Erythroblast (primary cell): ENCODE results near the gene NCKAP1.

ENCODE experiments used
- DNase-seq, 2 experiments: peaks; one replicate each; lab custom pipeline; 2025; lab: John Stamatoyannopoulos, UW
- GATA1 ChIP-seq: IDR thresholded peaks from 2 replicates; pipeline ENCODE4 v1.6.1; 2011; ENCODE audit warnings: low read depth, mild to moderate bottlenecking, control low read depth, low read length, moderate library complexity
- POLR2A ChIP-seq: IDR thresholded peaks from 2 replicates; pipeline ENCODE4 v1.6.1; 2011; ENCODE audit warnings: mild to moderate bottlenecking, low read length

NCKAP1 gene, protein sequence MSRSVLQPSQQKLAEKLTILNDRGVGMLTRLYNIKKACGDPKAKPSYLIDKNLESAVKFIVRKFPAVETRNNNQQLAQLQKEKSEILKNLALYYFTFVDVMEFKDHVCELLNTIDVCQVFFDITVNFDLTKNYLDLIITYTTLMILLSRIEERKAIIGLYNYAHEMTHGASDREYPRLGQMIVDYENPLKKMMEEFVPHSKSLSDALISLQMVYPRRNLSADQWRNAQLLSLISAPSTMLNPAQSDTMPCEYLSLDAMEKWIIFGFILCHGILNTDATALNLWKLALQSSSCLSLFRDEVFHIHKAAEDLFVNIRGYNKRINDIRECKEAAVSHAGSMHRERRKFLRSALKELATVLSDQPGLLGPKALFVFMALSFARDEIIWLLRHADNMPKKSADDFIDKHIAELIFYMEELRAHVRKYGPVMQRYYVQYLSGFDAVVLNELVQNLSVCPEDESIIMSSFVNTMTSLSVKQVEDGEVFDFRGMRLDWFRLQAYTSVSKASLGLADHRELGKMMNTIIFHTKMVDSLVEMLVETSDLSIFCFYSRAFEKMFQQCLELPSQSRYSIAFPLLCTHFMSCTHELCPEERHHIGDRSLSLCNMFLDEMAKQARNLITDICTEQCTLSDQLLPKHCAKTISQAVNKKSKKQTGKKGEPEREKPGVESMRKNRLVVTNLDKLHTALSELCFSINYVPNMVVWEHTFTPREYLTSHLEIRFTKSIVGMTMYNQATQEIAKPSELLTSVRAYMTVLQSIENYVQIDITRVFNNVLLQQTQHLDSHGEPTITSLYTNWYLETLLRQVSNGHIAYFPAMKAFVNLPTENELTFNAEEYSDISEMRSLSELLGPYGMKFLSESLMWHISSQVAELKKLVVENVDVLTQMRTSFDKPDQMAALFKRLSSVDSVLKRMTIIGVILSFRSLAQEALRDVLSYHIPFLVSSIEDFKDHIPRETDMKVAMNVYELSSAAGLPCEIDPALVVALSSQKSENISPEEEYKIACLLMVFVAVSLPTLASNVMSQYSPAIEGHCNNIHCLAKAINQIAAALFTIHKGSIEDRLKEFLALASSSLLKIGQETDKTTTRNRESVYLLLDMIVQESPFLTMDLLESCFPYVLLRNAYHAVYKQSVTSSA

GRCh38 chr2:183038341-183039300 lies at the start of gene NCKAP1:
NCKAP1 (minus strand) TSS chr2:183038457; CDS start chr2:183038099, 358 bp downstream.
- peak; percentile 55 for TF ChIP-seq POLR2A
- TF ChIP-seq GATA1, result no peak
- DNase-seq, result peak; percentile 90 to 95

- TF ChIP-seq GATA1 (no peak), POLR2A (no peak)
- DNase-seq, result peak in 1 of 2 experiments; percentile 14
These were observed 43.7 kb upstream of the NCKAP1 start for GRCh38 chr2:183081911-183082310.

GRCh38 chr2:183079139-183079775 lies 41.0 kb upstream of the NCKAP1 start:
- DNase-seq, result peak; percentile 30 to 47
- TF ChIP-seq GATA1 (no peak), POLR2A (no peak)

DNA sequence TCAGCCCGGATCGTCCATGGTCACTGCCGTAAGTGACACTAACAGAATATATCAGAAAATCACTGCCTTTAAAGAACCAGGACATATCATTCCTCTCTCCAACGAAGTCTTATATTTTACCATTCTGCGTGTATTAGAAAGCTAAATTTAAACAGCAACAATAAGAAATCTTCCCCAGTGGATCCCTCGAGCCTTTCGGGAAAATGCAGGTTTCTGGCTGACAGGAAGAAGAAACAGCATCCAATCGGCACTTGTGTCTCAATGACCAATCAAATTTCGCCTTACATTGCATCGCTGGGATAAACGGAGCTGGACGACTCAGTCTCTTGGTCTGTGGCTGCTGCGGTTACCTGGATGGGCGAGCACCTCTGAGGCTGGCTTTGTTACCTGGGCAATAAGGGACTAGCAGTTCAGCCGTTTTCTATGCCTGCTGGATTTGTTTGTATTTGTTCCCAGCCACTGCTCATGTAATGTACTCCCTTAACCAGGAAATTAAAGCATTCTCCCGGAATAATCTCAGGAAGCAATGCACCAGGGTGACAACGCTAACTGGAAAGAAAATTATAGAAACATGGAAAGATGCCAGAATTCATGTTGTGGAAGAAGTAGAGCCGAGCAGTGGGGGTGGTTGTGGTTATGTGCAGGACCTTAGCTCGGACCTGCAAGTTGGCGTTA lies 40.3 kb upstream of the NCKAP1 start, which contains the start of gene DUSP19:
Gene DUSP19, plus strand, starts transcription at position 284 of the 675 bp plus-strand sequence. Its CDS starts 187 bp downstream, at position 471.
- TF ChIP-seq GATA1, result no peak
- peak; percentile 86 for TF ChIP-seq POLR2A
- DNase-seq, result peak; percentile 89 to 94

DNA sequence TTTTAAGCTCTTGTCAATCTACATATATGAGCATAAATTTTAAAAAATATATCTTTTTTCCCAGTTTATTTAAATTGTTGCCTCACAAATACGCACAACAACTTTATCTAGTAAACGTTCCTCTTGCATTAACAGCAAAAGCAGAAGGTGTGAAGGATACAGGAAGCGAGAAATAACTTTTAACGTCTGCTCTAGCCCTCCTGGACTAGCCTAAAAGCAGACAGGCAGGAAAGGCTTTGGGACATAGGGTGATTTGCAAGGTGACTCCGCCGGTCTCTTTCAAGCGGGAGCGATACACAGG lies 39.9 kb upstream of the NCKAP1 start:
- no peak for DNase-seq
- TF ChIP-seq GATA1 (no peak), POLR2A (no peak)

DNA sequence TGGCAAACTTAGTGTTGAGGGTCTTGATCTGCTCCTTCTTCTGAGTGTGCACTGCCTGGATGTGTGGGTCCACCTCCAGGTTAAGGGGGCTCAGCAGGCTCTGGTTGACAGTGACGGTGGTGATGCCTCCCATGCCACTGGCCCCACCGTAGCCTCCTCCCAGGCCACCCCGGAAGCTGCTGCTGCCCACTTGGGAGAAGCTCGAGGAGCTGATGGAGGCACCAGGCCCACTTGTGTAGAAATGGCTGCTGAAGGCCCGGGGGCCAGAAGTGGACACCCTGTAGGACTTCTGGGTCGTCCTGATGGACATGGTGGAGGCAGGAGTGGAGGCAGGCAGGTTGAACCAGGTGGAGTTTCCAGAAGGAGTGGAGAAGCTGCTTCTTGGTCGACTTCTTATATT lies 33.9 kb upstream of the NCKAP1 start:
- TF ChIP-seq GATA1 (no peak), POLR2A (no peak)
- DNase-seq, result no peak

DNA sequence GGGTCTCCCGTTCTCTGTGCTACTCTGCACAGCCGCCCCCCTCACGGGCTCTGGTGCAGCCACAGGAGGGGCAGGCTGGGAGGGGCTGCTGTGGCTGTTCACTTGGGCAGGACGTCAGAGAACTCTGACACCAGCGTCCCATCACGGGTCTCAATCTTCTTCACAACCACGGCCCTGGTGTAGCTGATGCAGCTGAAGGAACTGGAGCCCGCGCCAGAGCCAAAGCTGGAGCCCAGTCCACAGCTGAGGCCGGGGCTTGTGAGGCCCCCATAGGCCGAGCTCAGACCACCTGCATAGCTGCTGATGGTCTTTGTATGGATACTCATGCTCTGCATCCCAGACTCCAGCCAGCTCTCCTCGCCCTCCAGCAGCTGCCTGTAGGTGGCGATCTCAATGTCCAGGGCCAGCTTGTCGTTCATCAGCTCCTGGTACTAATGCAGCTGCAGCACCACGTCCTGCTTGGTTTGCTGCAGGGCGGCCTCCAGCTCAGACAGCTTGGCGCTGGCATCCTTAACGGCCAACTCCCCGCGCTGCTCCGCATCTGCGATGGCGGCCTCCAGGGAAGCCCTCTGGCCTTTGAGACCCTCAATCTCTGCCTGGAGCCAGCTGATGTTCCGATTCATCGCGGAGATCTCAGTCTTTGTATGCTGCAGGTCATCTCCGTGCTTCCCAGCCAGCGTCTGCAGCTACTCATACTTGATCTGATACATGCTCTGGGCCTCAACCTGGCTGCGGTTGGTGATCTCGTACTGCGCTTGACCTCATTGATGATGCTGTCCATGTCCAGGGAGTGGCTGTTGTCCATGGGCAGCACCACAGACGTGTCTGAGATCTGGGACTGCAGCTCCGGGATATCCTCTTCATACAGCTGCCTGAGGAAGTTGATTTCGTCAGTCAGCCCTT lies 32.9 kb upstream of the NCKAP1 start:
- peak; percentile 22 to 24 for DNase-seq
- no peak for TF ChIP-seq POLR2A
- no peak for TF ChIP-seq GATA1

DNA sequence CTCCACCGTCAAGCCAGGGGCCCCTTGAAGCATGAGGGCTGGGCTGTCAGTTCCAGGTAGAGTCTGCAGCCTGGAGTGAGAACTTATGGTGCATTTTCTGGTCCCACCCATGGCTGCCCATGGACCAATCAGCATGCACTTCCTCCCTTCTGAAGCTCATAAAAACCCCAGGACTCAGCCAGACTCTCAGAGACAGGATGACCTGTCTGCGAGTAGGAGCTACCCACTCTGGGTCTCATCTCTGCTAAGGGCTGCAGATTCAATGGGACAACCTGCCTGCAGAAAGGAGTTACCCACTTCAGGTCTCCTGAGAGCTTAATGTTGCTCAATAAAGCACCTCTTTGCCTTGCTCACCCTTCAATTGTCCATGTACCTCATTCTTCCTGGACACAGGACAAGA lies 30.9 kb upstream of the NCKAP1 start:
- peak; percentile 6 to 25 for DNase-seq
- TF ChIP-seq POLR2A, result no peak
- TF ChIP-seq GATA1, result no peak

GRCh38 chr2:183068561-183068960 lies 30.3 kb upstream of the NCKAP1 start:
- TF ChIP-seq GATA1, result no peak
- no peak for TF ChIP-seq POLR2A
- no peak for DNase-seq

- no peak for DNase-seq
- TF ChIP-seq POLR2A (no peak), GATA1 (no peak)
These were observed 24.8 kb upstream of the NCKAP1 start for GRCh38 chr2:183063083-183063482.
